HPDE6-E6E7 (cell line): ENCODE data around the gene NUP153.
"Not testable (repeated sequence)": the region's sequence is repeated elsewhere in the genome, so short reads cannot be mapped to it uniquely, and the experiment has no call there.

Experiments
- DNase-seq: peaks from one replicate; pipeline ENCODE4 v3.0.0; 2011; ENCODE audit warnings: missing footprints; ENCODE audit errors: extremely low spot score

Gene NUP153

DNA sequence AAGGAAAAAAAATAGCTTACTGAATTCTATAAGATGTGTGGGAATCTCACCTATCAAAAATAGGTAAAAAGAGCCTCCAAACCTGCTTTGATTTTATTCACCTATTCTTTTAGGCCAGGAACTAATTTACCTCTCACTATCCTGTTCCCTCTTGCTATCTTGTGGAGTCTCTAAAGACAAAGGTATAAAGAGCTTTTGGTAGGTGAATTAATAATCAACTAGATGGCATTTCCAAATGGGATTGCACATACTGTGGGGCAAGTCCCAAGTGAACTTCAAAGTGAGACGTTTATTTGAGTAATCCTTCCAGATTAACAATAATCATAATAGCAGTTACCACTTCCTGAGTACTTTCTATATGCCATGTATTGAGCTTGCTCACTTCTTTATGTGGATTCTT, 103.8 kb downstream of the NUP153 start:
- DNase-seq: no peak

DNA sequence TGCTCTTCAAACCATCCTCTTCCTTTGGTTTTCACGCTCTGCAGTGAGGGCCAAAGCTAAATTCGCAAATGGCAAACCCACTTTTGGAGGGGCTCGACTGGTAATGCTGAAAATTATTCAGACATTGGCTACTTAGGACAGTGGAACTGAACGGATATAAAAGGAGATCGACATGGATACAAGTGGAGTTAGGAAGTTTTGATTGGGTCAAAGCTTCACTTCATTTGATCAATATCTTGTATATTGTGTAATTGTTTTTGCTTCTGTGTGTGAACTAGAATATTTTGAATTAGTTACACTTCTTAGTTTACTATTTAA, 105.4 kb downstream of the NUP153 start:
- no peak for DNase-seq

DNA sequence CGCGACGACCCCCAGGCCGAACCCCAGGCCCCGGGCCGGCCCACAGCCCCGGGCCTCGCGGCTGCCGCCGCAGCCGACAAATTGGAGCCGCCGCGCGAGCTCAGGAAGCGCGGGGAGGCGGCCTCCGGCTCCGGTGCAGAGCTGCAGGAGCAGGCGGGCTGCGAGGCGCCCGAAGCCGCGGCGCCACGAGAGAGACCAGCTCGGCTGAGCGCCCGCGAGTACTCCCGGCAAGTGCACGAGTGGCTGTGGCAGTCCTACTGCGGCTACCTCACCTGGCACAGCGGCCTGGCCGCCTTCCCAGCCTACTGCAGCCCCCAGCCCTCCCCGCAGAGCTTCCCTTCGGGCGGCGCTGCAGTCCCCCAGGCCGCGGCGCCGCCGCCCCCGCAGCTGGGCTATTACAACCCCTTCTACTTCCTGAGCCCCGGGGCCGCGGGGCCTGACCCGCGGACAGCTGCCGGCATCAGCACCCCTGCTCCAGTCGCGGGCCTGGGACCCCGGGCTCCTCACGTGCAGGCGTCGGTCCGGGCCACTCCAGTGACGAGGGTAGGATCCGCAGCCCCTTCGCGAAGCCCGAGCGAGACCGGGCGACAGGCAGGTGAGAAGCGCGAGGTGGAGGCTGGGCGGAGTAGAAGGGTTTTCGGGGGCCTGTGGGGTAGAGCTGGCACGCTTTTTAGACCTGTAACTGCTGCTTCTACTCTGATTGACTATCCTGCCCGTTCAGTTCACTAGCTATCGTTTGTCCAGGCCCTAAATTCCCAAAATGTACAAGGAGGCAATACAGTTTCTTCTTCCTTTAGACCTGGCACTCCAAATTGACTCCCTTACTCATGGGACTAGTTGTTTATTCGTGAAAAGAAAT, 106.0 kb downstream of the NUP153 start:
- peak; percentile 20 for DNase-seq

GRCh38 chr6:17599877-17600526, 106.7 kb downstream of the NUP153 start, which contains the start of gene FAM8A1:
Gene FAM8A1, plus strand, starts transcription at chr6:17600302. Its CDS starts 108 bp downstream, at chr6:17600410.
- peak; percentile 89 for DNase-seq

DNA sequence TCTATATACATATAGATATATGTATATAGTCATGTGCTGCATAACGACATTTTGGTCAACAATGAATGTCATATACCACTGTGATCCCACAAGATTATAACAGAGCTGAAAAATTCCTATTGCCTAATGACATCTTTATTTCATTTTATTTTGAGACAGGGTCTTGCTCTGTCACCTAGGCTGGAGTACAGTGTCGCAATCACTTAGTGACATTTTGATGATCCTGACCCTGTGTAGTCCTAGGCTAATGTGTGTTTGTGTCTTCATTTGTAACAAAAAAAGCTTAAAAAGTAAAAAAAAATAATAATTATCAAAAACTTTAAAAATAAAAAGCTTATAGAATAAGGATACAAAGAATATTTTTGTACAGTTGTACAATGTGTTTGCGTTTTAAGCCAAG, 110.6 kb downstream of the NUP153 start:
- no peak for DNase-seq

GRCh38 chr6:17593246-17593645, 113.5 kb downstream of the NUP153 start:
- DNase-seq: no peak

DNA sequence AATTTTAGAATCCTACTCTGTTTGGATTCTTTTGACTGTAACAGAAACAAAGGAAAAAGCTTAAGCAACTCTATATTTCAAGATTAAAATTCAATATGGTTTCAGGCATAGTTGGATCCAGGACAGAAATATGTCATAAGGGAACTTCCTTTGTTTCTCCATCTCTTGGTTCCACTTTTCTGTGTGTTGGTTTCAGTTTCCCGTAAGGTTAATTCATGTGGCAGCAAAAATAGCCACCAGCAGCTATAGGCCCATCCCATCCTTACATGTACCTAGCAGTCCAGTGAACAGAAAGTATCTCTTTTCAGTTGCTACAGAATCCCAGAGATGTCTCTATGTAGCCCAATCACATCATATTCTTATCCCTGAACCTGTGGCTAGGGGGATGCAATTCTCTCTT, 115.4 kb downstream of the NUP153 start:
- DNase-seq: no peak

DNA sequence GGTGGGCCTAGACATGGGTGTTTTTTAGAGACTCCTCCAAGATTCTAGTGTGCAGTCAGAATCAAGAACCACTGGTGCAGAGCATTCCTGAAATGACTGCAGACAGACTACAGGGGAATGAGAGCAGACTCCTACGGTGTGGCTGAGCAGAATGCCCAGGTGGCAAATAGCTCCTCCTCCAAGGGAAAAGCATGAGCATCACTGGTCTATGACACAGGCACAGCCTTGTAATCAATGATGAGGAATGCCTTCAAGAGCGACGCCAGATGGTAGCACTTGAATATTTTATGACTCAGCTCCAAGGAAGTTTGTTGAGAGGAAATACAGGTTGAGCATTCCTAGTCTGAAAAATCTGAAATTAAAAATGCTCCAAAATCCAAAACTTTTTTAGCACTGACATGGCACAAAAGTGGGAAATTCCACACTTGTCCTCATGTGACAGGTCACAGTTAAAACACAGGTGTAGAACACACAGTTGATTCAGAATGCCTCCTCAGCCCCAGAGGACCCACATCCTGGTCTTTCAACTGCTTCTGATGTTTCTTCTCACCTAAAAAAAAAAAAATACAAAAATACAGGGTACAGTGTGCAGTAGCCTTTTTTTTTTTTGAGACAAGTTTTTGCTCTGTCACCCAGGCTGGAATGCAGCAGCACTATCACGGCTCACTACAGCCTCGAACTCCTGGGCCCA, 117.2 kb downstream of the NUP153 start:
- DNase-seq: peak; percentile 89

GRCh38 chr6:17588011-17588410, 118.7 kb downstream of the NUP153 start:
- no peak for DNase-seq

DNA sequence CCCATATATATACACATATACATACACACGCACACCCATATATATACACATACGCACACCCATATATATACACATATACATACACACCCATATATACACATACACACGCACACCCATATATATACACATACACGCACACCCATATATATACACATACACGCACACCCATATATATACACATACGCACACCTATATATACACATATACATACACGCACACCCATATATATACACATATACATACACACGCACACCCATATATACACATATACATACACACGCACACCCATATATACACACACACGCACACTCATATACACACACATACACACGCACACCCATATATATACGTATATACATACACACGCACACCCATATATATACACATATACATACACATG, 120.1 kb downstream of the NUP153 start:
- DNase-seq: not testable (repeated sequence)

DNA sequence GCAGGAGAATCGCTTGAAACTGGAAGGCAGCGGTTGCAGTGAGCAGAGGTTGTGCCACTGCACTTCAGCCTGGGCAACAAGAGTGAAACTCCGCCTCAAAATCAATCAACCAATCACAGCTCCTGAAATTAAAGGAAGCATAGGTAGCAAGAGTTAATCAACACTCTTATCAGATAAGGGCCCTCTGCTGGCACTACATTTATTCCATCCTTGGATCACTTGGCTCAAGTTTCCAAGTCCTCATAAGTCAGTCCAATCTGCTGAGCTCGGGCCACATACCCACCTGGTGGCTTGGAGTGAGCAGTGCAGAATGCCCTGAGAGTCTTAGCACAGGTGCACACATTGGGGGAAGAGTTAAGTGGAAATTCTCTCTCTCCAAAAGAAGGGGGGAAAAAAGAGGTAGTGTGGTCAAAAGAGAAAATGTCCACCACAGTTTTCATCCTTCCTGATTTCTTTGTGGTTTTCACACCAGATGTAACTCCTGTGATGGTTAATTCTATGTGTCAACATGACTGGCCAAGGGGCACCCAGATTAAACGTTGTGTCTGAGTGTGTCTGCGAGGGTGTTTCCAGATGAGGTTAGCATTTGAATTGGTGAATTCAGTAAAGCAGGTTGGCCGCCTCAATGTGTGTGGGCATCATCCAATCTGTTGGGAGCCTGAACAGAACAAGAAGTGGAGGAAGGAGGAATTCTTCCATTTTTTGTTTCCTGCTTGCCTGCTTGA, 120.8 kb downstream of the NUP153 start:
- peak; percentile 15 for DNase-seq

- DNase-seq: peak; percentile 42
Measured at GRCh38 chr6:17584241-17584803, 122.4 kb downstream of the NUP153 start.

GRCh38 chr6:17583811-17584210, 122.9 kb downstream of the NUP153 start:
- DNase-seq: no peak

DNA sequence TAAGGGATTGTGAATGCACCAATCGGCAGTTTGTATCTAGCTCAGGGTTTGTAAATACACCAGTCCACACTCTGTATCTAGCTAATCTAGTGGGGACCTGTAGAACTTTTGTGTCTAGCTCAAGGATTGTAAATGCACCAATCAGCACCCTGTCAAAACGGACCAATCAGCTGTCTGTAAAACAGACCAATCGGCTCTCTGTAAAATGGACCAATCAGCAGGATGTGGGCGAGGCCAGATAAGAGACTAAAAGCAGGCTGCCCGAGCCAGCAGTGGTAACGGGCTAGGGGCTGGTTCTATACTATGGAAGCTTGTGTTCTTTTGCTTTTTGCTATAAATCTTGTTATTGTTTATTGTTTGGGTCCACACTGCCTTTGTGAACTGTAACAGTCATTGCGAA, 125.4 kb downstream of the NUP153 start:
- DNase-seq: not testable (repeated sequence)

DNA sequence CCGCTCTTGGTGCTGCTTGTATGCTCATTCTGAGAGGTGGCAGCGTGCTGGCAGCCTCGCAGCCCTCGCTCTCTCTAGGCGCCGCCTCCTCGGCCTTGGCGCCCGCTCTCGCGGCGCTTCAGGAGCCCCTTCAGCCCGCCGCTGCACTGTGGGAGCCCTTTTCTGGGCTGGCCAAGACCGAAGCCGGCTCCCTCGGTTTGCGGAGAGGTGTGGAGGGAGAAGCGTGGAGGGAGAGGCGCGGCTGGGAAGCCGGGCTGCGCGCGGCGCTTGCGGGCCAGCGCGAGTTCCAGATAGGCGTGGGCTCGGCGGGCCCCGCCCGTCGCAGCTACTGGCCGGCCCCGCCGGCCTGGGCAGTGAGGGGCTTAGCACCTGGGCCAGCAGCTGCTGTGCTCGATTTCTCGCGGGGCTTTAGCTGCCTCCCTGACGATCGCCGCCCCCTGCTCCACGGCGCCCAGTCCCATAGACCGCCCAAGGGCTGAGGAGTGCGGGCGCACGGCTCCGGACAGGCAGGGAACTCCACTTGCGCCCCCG, 126.1 kb downstream of the NUP153 start:
- DNase-seq: no peak

- no peak for DNase-seq
Measured at GRCh38 chr6:17577059-17577458, 129.7 kb downstream of the NUP153 start.

DNA sequence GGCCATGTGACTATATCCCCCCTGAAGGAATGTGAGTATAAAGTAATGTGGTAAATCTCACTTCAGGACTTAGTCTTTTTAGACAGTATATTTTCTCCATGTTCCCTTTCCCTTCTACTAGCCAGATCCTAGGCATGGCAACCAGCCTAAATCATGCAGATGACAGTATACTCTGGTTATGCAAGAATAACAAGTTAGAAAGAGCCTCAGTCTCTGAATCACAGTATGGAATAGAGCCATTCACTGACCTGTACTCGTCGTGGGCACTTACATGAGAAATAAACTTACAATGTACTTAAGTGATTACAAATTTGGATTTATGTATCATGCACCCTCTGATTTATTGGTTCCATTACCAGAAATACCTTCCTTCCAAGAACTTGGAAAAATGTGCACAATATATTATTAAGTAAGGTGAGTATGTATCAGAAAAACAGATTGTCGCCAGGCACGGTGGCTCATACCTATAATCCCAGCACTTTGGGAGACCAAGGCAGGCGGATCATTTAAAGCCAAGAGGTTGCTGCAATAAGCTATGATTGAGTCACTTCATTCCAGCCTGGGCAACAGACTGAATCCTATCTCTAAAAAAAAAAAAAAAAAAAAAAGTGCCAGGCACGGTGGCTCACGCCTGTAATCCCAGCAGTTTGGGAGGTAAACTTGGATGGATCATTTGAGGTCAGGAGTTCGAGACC, 131.7 kb downstream of the NUP153 start:
- peak; percentile 43 for DNase-seq

- no peak for DNase-seq
Measured at GRCh38 chr6:17565399-17565798, 141.3 kb downstream of the NUP153 start.
